ENCODE results near the gene ACOT8. TPM values are rescaled to one million over a fixed set of nuclear protein-coding genes. Genes with fewer than 3 reads are reported as not detected.

The ACOT8 gene
- total RNA-seq, 1 experiment from 2014 or later: 38.1 TPM

GRCh38 chr20:45887346-45887715 lies 30.1 kb upstream of the ACOT8 start, which contains the start of gene SPATA25:
Gene SPATA25 (minus strand): TSS chr20:45887622. CDS start chr20:45887590, 32 bp downstream.
- Mint-ChIP-seq H3K4me1 (peaks cover 11% of the 10 kb centered on the region), H3K27ac (no peak within 1 kb of the TSS), H3K9me3 (no peaks in the 10 kb centered on the region), H3K4me3 (no peak within 1 kb of the TSS), H3K36me3 (peaks cover 22% of the 10 kb centered on the region), H3K27me3 (ENCODE audit: low read depth) (no peaks in the 10 kb centered on the region; the same call in 1 of the 2 replicates)
- ATAC-seq (no peak), DNase-seq (ENCODE audit: low spot score) (no peak)
- CTCF ChIA-PET: no interaction called here
- TF ChIP-seq PREB (CRISPR knock-in tag; IDR thresholded peaks at IDR 0.05; ENCODE audit: borderline replicate concordance): no peak
- TF ChIP-seq ZNF281 (CRISPR knock-in tag; IDR thresholded peaks at IDR 0.05): no peak
- TF ChIP-seq IRF1 (CRISPR knock-in tag; IDR thresholded peaks at IDR 0.05): no peak
- TF ChIP-seq SMAD4 (CRISPR knock-in tag; IDR thresholded peaks at IDR 0.05): no peak
- no peak for TF ChIP-seq SP1 (CRISPR knock-in tag; conservative IDR thresholded peaks at IDR 0.05)
- no peak for TF ChIP-seq SOX15 (CRISPR knock-in tag; IDR thresholded peaks at IDR 0.05)
- TF ChIP-seq KAT7 (CRISPR knock-in tag; IDR thresholded peaks at IDR 0.05; ENCODE audit: borderline replicate concordance): no peak
- no peak for TF ChIP-seq FOXP1 (CRISPR knock-in tag; IDR thresholded peaks at IDR 0.05; ENCODE audit: borderline replicate concordance)
- TF ChIP-seq TP53 (CRISPR knock-in tag; IDR thresholded peaks at IDR 0.05): no peak
- TF ChIP-seq NFE2L1 (CRISPR knock-in tag; IDR thresholded peaks at IDR 0.05): no peak
- no peak for TF ChIP-seq HMGA2 (CRISPR knock-in tag; IDR thresholded peaks at IDR 0.05)
- no peak for TF ChIP-seq ZSCAN18 (CRISPR knock-in tag; IDR thresholded peaks at IDR 0.05)
- POLR2A ChIA-PET: no interaction called here

- no peak for DNase-seq (ENCODE audit: low spot score)
- Mint-ChIP-seq H3K4me3 (no peak overlapping the region), H3K27me3 (ENCODE audit: low read depth) (no peaks in the 10 kb centered on the region; the same call in 1 of the 2 replicates), H3K4me1 (peaks cover 11% of the 10 kb centered on the region; the same call in 1 of the 2 replicates), H3K27ac (no peak overlapping the region), H3K36me3 (peaks cover 23% of the 10 kb centered on the region), H3K9me3 (no peaks in the 10 kb centered on the region)
- ChIA-PET CTCF (no interaction called here), POLR2A (no interaction called here)
- no peak for ATAC-seq
- no peak for TF ChIP-seq FOXP1 (CRISPR knock-in tag; IDR thresholded peaks at IDR 0.05; ENCODE audit: borderline replicate concordance)
These were observed 29.6 kb upstream of the ACOT8 start for GRCh38 chr20:45886590-45887345.

GRCh38 chr20:45883100-45883469 lies 25.9 kb upstream of the ACOT8 start:
- ChIA-PET POLR2A (interaction anchor here (0.6 kb wide), 1 partner anchor 32 kb away, joined by 3 read pairs; no protein-coding TSS in a partner anchor), CTCF (interaction anchor here (0.6 kb wide), 1 partner anchor 396 kb away, joined by 3 read pairs; no protein-coding TSS in a partner anchor)
- H3K27me3 Mint-ChIP-seq (ENCODE audit: low read depth): no peaks in the 10 kb centered on the region
- H3K4me1 Mint-ChIP-seq: peaks cover 13% of the 10 kb centered on the region
- DNase-seq (ENCODE audit: low spot score) (no peak), ATAC-seq (no peak)
- H3K9me3 Mint-ChIP-seq: no peaks in the 10 kb centered on the region
- no peak overlapping the region for H3K27ac Mint-ChIP-seq
- H3K4me3 Mint-ChIP-seq: no peak overlapping the region
- H3K36me3 Mint-ChIP-seq: peaks cover 25% of the 10 kb centered on the region
- TF ChIP-seq ATF1 (CRISPR knock-in tag; IDR thresholded peaks at IDR 0.05): no peak
- no peak for TF ChIP-seq TEAD4 (CRISPR knock-in tag; IDR thresholded peaks at IDR 0.05)
- TF ChIP-seq ZNF121 (CRISPR knock-in tag; IDR thresholded peaks at IDR 0.05): no peak
- TF ChIP-seq ZMAT4 (CRISPR knock-in tag; IDR thresholded peaks at IDR 0.05): no peak
- no peak for TF ChIP-seq ZNF671 (CRISPR knock-in tag; IDR thresholded peaks at IDR 0.05)
- no peak for TF ChIP-seq SOX15 (CRISPR knock-in tag; IDR thresholded peaks at IDR 0.05)
- no peak for TF ChIP-seq ZNF219 (CRISPR knock-in tag; IDR thresholded peaks at IDR 0.05; ENCODE audit: borderline replicate concordance)
- TF ChIP-seq CREB1 (CRISPR knock-in tag; IDR thresholded peaks at IDR 0.05): no peak
- no peak for TF ChIP-seq AFF4 (CRISPR knock-in tag; IDR thresholded peaks at IDR 0.05; ENCODE audit: borderline replicate concordance)
- TF ChIP-seq NFATC4 (CRISPR knock-in tag; IDR thresholded peaks at IDR 0.05): no peak
